ENCODE data around the gene IL12RB2. TPM values are rescaled to one million over a fixed set of nuclear protein-coding genes. Genes with fewer than 3 reads are reported as not detected.

The IL12RB2 gene
- total RNA-seq, 1 experiment from 2014 or later: not detected

DNA sequence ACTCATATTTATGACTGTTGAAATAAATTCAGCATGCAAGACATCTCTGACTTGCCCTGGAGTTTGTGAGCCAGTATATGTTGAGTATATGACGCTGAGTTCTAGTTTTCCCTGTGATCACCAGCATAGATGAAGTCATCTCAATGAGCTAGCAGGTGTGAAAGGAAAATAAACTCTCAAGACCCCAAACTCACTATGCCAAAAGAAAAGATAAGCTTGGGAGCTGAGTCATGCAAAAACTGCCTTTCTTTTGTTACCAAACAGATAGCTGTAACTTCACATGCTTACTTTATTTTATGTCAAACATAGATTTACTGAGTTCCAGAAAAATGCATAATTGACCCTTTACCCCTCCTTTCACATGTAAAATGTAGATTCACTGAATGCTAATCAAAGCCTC lies 69.6 kb downstream of the IL12RB2 start:
- intact Hi-C loops (cut with micrococcal nuclease): no loop called here
- Histone ChIP-seq H3F3A (ENCODE audit: low read length, unreplicated experiment) (no peaks in the 10 kb centered on the region), H3K4me3 (ENCODE audit: low read length) (no peak overlapping the region), H3K4me1 (ENCODE audit: insufficient read depth, low read length) (peaks cover 9% of the 10 kb centered on the region), H4K20me1 (ENCODE audit: low read length) (no peaks in the 10 kb centered on the region), H3K9me3 (ENCODE audit: low read length) (no peaks in the 10 kb centered on the region), H3K79me2 (ENCODE audit: low read length) (no peaks in the 10 kb centered on the region), H3K4me2 (ENCODE audit: low read length) (no peak overlapping the region), H3K9ac (ENCODE audit: low read length) (no peak overlapping the region), H3K27ac (ENCODE audit: low read length) (no peak overlapping the region), H3K9me2 (replicated peaks; ENCODE audit: low read length) (no peaks in the 10 kb centered on the region), H3K36me3 (ENCODE audit: low read depth, low read length) (no peaks in the 10 kb centered on the region; the same call in 1 of the 2 replicates), H3K27me3 (ENCODE audit: low read length) (no peaks in the 10 kb centered on the region), H2AFZ (ENCODE audit: low read length) (no peak overlapping the region)
- BruUV-seq (replicated peaks): no TSS peak
- TF ChIP-seq, protein P1, sequence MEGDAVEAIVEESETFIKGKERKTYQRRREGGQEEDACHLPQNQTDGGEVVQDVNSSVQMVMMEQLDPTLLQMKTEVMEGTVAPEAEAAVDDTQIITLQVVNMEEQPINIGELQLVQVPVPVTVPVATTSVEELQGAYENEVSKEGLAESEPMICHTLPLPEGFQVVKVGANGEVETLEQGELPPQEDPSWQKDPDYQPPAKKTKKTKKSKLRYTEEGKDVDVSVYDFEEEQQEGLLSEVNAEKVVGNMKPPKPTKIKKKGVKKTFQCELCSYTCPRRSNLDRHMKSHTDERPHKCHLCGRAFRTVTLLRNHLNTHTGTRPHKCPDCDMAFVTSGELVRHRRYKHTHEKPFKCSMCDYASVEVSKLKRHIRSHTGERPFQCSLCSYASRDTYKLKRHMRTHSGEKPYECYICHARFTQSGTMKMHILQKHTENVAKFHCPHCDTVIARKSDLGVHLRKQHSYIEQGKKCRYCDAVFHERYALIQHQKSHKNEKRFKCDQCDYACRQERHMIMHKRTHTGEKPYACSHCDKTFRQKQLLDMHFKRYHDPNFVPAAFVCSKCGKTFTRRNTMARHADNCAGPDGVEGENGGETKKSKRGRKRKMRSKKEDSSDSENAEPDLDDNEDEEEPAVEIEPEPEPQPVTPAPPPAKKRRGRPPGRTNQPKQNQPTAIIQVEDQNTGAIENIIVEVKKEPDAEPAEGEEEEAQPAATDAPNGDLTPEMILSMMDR (conservative IDR thresholded peaks at IDR 0.05; ENCODE audit: low read depth, low read length): no peak
- TF ChIP-seq EZH2 (IDR thresholded peaks at IDR 0.05; ENCODE audit: low read length, unreplicated experiment): no peak
- TF ChIP-seq EZH2phosphoT487 (IDR thresholded peaks at IDR 0.05; ENCODE audit: borderline replicate concordance, low read length): no peak
- no peak for DNase-seq
- no peak for ATAC-seq
- POLR2A ChIA-PET (ENCODE audit: unreplicated experiment): interaction anchor here (0.7 kb wide), 1 partner anchor 950 kb away, joined by 3 read pairs; no protein-coding TSS in a partner anchor
- CTCF ChIA-PET: no interaction called here

DNA sequence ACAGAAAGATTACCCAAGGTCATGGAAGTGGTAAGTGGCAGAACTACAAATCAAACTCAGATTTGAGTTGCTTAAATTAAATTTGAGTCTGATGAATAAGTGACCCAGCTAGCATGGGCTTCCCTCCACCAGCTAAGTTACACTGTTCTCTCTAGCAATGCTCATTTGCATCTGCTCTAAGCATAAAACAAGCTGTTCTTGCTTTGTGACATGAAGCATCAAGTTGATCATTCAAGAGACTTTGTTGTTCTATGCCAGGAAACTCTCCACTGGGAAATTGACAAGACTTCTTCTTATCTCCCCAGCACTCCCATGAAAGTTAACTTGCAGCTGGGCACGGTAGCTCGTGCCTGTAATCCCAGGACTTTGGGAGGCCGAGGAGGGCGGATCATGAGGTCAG lies 73.5 kb downstream of the IL12RB2 start:
- TF ChIP-seq EZH2phosphoT487 (IDR thresholded peaks at IDR 0.05; ENCODE audit: borderline replicate concordance, low read length): no peak
- no peak for TF ChIP-seq EZH2 (IDR thresholded peaks at IDR 0.05; ENCODE audit: low read length, unreplicated experiment)
- TF ChIP-seq, protein P1 (conservative IDR thresholded peaks at IDR 0.05; ENCODE audit: low read depth, low read length): no peak
- Histone ChIP-seq H3K4me1 (ENCODE audit: insufficient read depth, low read length) (peaks cover 7% of the 10 kb centered on the region), H3K4me2 (ENCODE audit: low read length) (no peak overlapping the region), H3K27me3 (ENCODE audit: low read length) (no peaks in the 10 kb centered on the region), H2AFZ (ENCODE audit: low read length) (no peak overlapping the region), H4K20me1 (ENCODE audit: low read length) (no peaks in the 10 kb centered on the region), H3K9ac (ENCODE audit: low read length) (no peak overlapping the region), H3K9me3 (ENCODE audit: low read length) (no peaks in the 10 kb centered on the region), H3K79me2 (ENCODE audit: low read length) (no peaks in the 10 kb centered on the region), H3F3A (ENCODE audit: low read length, unreplicated experiment) (no peaks in the 10 kb centered on the region), H3K27ac (ENCODE audit: low read length) (no peak overlapping the region), H3K4me3 (ENCODE audit: low read length) (no peak overlapping the region), H3K9me2 (replicated peaks; ENCODE audit: low read length) (no peaks in the 10 kb centered on the region), H3K36me3 (ENCODE audit: low read depth, low read length) (peaks cover 11% of the 10 kb centered on the region)
- CTCF ChIA-PET: no interaction called here
- intact Hi-C loops (cut with micrococcal nuclease): no loop called here
- POLR2A ChIA-PET (ENCODE audit: unreplicated experiment): no interaction called here
- no TSS peak for BruUV-seq (replicated peaks)
- DNase-seq (no peak), ATAC-seq (no peak)

DNA sequence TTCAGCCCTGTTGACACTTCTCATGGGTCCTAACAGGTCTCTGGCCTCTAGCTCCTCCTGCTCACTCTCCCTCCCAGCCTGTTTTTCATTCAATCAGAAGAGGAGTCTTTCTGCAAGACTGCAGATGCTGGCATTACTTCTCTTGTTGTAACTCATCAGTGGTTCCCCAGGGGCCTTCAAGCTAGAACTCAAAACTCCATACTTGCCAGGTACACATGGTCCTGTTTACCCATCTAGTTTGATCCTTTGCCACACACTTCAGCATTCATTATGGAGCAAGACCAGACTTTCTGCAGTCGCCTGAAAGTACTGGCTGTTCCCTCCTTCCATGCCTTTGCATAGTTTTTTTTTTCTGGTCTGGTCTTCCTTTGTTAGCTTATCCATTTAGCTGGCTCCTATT lies 74.6 kb downstream of the IL12RB2 start:
- ChIA-PET CTCF (no interaction called here), POLR2A (ENCODE audit: unreplicated experiment) (no interaction called here)

More for the DNA sequence above, 74.6 kb downstream of the IL12RB2 start:
- no peaks in the 10 kb centered on the region for H3K79me2 ChIP-seq (ENCODE audit: low read length)
- H3K36me3 ChIP-seq (ENCODE audit: low read depth, low read length): peaks cover 15% of the 10 kb centered on the region
- no peak overlapping the region for H3K4me3 ChIP-seq (ENCODE audit: low read length)
- no peaks in the 10 kb centered on the region for H3K9me3 ChIP-seq (ENCODE audit: low read length)
- intact Hi-C loops (cut with micrococcal nuclease): no loop called here
- no peaks in the 10 kb centered on the region for H3F3A ChIP-seq (ENCODE audit: low read length, unreplicated experiment)
- H4K20me1 ChIP-seq (ENCODE audit: low read length): no peaks in the 10 kb centered on the region
- H3K27ac ChIP-seq (ENCODE audit: low read length): no peak overlapping the region
- DNase-seq (no peak), ATAC-seq (no peak)
- H3K4me2 ChIP-seq (ENCODE audit: low read length): no peak overlapping the region
- H2AFZ ChIP-seq (ENCODE audit: low read length): no peak overlapping the region
- no peaks in the 10 kb centered on the region for H3K4me1 ChIP-seq (ENCODE audit: insufficient read depth, low read length)
- no TSS peak for BruUV-seq (replicated peaks)
- no peaks in the 10 kb centered on the region for H3K9me2 ChIP-seq (replicated peaks; ENCODE audit: low read length)
- TF ChIP-seq EZH2 (IDR thresholded peaks at IDR 0.05; ENCODE audit: low read length, unreplicated experiment) (no peak), EZH2phosphoT487 (IDR thresholded peaks at IDR 0.05; ENCODE audit: borderline replicate concordance, low read length) (no peak)
- TF ChIP-seq, protein P1 (conservative IDR thresholded peaks at IDR 0.05; ENCODE audit: low read depth, low read length): no peak
- H3K9ac ChIP-seq (ENCODE audit: low read length): no peak overlapping the region
- H3K27me3 ChIP-seq (ENCODE audit: low read length): no peaks in the 10 kb centered on the region
